ENCODE measurements around the gene ILDR1.

The ILDR1 gene

GRCh38 chr3:121975702-121976302 lies 46.2 kb downstream of the ILDR1 start:
- no peaks in the 10 kb centered on the region for H3K4me1 ChIP-seq (ENCODE audit: control insufficient read depth, insufficient read depth, low read length)

GRCh38 chr3:121974601-121975111 lies 47.4 kb downstream of the ILDR1 start:
- H3K4me1 ChIP-seq (ENCODE audit: control insufficient read depth, insufficient read depth, low read length): no peaks in the 10 kb centered on the region
- no peaks in the 10 kb centered on the region for H3K9me3 ChIP-seq (ENCODE audit: control insufficient read depth in 2 of 2, low read length in 2 of 2)
- H3K27me3 ChIP-seq (ENCODE audit: control insufficient read depth in 1 of 2, insufficient read depth in 2 of 2, low read length in 2 of 2): no peaks in the 10 kb centered on the region
- no peak overlapping the region for H3K4me3 ChIP-seq (ENCODE audit: low read length in 2 of 2)
- no peaks in the 10 kb centered on the region for H3K36me3 ChIP-seq (ENCODE audit: control insufficient read depth in 2 of 2, insufficient read depth in 2 of 2, low read length in 2 of 2)
- no peak overlapping the region for H3K27ac ChIP-seq (ENCODE audit: low read length)
- H3K9ac ChIP-seq (ENCODE audit: low read length in 2 of 2): no peak overlapping the region

More at GRCh38 chr3:121975702-121976302, 46.2 kb downstream of the ILDR1 start:
- H3K9ac ChIP-seq (ENCODE audit: low read length in 2 of 2): no peak overlapping the region
- no peaks in the 10 kb centered on the region for H3K9me3 ChIP-seq (ENCODE audit: control insufficient read depth in 2 of 2, low read length in 2 of 2)
- no peaks in the 10 kb centered on the region for H3K27me3 ChIP-seq (ENCODE audit: control insufficient read depth in 1 of 2, insufficient read depth in 2 of 2, low read length in 2 of 2)
- H3K4me3 ChIP-seq (ENCODE audit: low read length in 2 of 2): no peak overlapping the region
- no peaks in the 10 kb centered on the region for H3K36me3 ChIP-seq (ENCODE audit: control insufficient read depth in 2 of 2, insufficient read depth in 2 of 2, low read length in 2 of 2)
- H3K27ac ChIP-seq (ENCODE audit: low read length): no peak overlapping the region

GRCh38 chr3:121970047-121970446 lies 52.0 kb downstream of the ILDR1 start:
- Histone ChIP-seq H3K27me3 (ENCODE audit: control insufficient read depth in 1 of 2, insufficient read depth in 2 of 2, low read length in 2 of 2) (no peaks in the 10 kb centered on the region), H3K4me1 (ENCODE audit: control insufficient read depth, insufficient read depth, low read length) (no peaks in the 10 kb centered on the region), H3K27ac (ENCODE audit: low read length) (no peak overlapping the region), H3K9me3 (ENCODE audit: control insufficient read depth in 2 of 2, low read length in 2 of 2) (peaks cover 0 to 3% of the 10 kb centered on the region in 2 donors), H3K36me3 (ENCODE audit: control insufficient read depth in 2 of 2, insufficient read depth in 2 of 2, low read length in 2 of 2) (no peaks in the 10 kb centered on the region), H3K4me3 (ENCODE audit: low read length in 2 of 2) (no peak overlapping the region), H3K9ac (ENCODE audit: low read length in 2 of 2) (no peak overlapping the region)

- Histone ChIP-seq H3K9me3 (ENCODE audit: control insufficient read depth in 2 of 2, low read length in 2 of 2) (peaks cover 0 to 3% of the 10 kb centered on the region in 2 donors), H3K36me3 (ENCODE audit: control insufficient read depth in 2 of 2, insufficient read depth in 2 of 2, low read length in 2 of 2) (no peaks in the 10 kb centered on the region), H3K4me3 (ENCODE audit: low read length in 2 of 2) (no peak overlapping the region), H3K27me3 (ENCODE audit: control insufficient read depth in 1 of 2, insufficient read depth in 2 of 2, low read length in 2 of 2) (no peaks in the 10 kb centered on the region), H3K9ac (ENCODE audit: low read length in 2 of 2) (no peak overlapping the region), H3K27ac (ENCODE audit: low read length) (no peak overlapping the region), H3K4me1 (ENCODE audit: control insufficient read depth, insufficient read depth, low read length) (no peaks in the 10 kb centered on the region)
Observed at GRCh38 chr3:121969631-121970030, 52.4 kb downstream of the ILDR1 start.

- Histone ChIP-seq H3K4me1 (ENCODE audit: control insufficient read depth, insufficient read depth, low read length) (no peaks in the 10 kb centered on the region), H3K36me3 (ENCODE audit: control insufficient read depth in 2 of 2, insufficient read depth in 2 of 2, low read length in 2 of 2) (no peaks in the 10 kb centered on the region), H3K9me3 (ENCODE audit: control insufficient read depth in 2 of 2, low read length in 2 of 2) (peaks cover 0 to 3% of the 10 kb centered on the region in 2 donors), H3K4me3 (ENCODE audit: low read length in 2 of 2) (no peak overlapping the region), H3K27me3 (ENCODE audit: control insufficient read depth in 1 of 2, insufficient read depth in 2 of 2, low read length in 2 of 2) (no peaks in the 10 kb centered on the region), H3K27ac (ENCODE audit: low read length) (no peak overlapping the region), H3K9ac (ENCODE audit: low read length in 2 of 2) (no peak overlapping the region)
Observed at GRCh38 chr3:121963608-121964007, 58.4 kb downstream of the ILDR1 start.

- peaks cover 0 to 3% of the 10 kb centered on the region in 2 donors for H3K9me3 ChIP-seq (ENCODE audit: control insufficient read depth in 2 of 2, low read length in 2 of 2)
- no peak overlapping the region for H3K9ac ChIP-seq (ENCODE audit: low read length in 2 of 2)
- H3K27ac ChIP-seq (ENCODE audit: low read length): no peak overlapping the region
- H3K4me3 ChIP-seq (ENCODE audit: low read length in 2 of 2): no peak overlapping the region
- H3K27me3 ChIP-seq (ENCODE audit: control insufficient read depth in 1 of 2, insufficient read depth in 2 of 2, low read length in 2 of 2): no peaks in the 10 kb centered on the region
- H3K36me3 ChIP-seq (ENCODE audit: control insufficient read depth in 2 of 2, insufficient read depth in 2 of 2, low read length in 2 of 2): no peaks in the 10 kb centered on the region
- H3K4me1 ChIP-seq (ENCODE audit: control insufficient read depth, insufficient read depth, low read length): no peaks in the 10 kb centered on the region
Observed at GRCh38 chr3:121962443-121962842, 59.6 kb downstream of the ILDR1 start.

GRCh38 chr3:121961283-121961682 lies 60.8 kb downstream of the ILDR1 start:
- Histone ChIP-seq H3K27me3 (ENCODE audit: control insufficient read depth in 1 of 2, insufficient read depth in 2 of 2, low read length in 2 of 2) (no peaks in the 10 kb centered on the region), H3K36me3 (ENCODE audit: control insufficient read depth in 2 of 2, insufficient read depth in 2 of 2, low read length in 2 of 2) (no peaks in the 10 kb centered on the region), H3K4me3 (ENCODE audit: low read length in 2 of 2) (no peak overlapping the region), H3K4me1 (ENCODE audit: control insufficient read depth, insufficient read depth, low read length) (no peaks in the 10 kb centered on the region), H3K27ac (ENCODE audit: low read length) (no peak overlapping the region), H3K9me3 (ENCODE audit: control insufficient read depth in 2 of 2, low read length in 2 of 2) (peaks cover 0 to 3% of the 10 kb centered on the region in 2 donors), H3K9ac (ENCODE audit: low read length in 2 of 2) (no peak overlapping the region)

GRCh38 chr3:121958801-121959200 lies 63.2 kb downstream of the ILDR1 start:
- Histone ChIP-seq H3K9ac (ENCODE audit: low read length in 2 of 2) (no peak overlapping the region), H3K4me3 (ENCODE audit: low read length in 2 of 2) (no peak overlapping the region), H3K27ac (ENCODE audit: low read length) (no peak overlapping the region), H3K36me3 (ENCODE audit: control insufficient read depth in 2 of 2, insufficient read depth in 2 of 2, low read length in 2 of 2) (no peaks in the 10 kb centered on the region), H3K27me3 (ENCODE audit: control insufficient read depth in 1 of 2, insufficient read depth in 2 of 2, low read length in 2 of 2) (no peaks in the 10 kb centered on the region), H3K9me3 (ENCODE audit: control insufficient read depth in 2 of 2, low read length in 2 of 2) (peaks cover 0 to 3% of the 10 kb centered on the region in 2 donors), H3K4me1 (ENCODE audit: control insufficient read depth, insufficient read depth, low read length) (no peaks in the 10 kb centered on the region)

- no peaks in the 10 kb centered on the region for H3K4me1 ChIP-seq (ENCODE audit: control insufficient read depth, insufficient read depth, low read length)
- H3K9ac ChIP-seq (ENCODE audit: low read length in 2 of 2): no peak overlapping the region
- no peak overlapping the region for H3K4me3 ChIP-seq (ENCODE audit: low read length in 2 of 2)
- no peaks in the 10 kb centered on the region for H3K27me3 ChIP-seq (ENCODE audit: control insufficient read depth in 1 of 2, insufficient read depth in 2 of 2, low read length in 2 of 2)
- no peak overlapping the region for H3K27ac ChIP-seq (ENCODE audit: low read length)
- H3K36me3 ChIP-seq (ENCODE audit: control insufficient read depth in 2 of 2, insufficient read depth in 2 of 2, low read length in 2 of 2): no peaks in the 10 kb centered on the region
- peaks cover 0 to 3% of the 10 kb centered on the region in 2 donors for H3K9me3 ChIP-seq (ENCODE audit: control insufficient read depth in 2 of 2, low read length in 2 of 2)
Observed at GRCh38 chr3:121957674-121958415, 64.2 kb downstream of the ILDR1 start.

GRCh38 chr3:121956363-121956762 lies 65.7 kb downstream of the ILDR1 start:
- H3K9ac ChIP-seq (ENCODE audit: low read length in 2 of 2): no peak overlapping the region

More at GRCh38 chr3:121956363-121956762, 65.7 kb downstream of the ILDR1 start:
- no peaks in the 10 kb centered on the region for H3K36me3 ChIP-seq (ENCODE audit: control insufficient read depth in 2 of 2, insufficient read depth in 2 of 2, low read length in 2 of 2)
- no peak overlapping the region for H3K4me3 ChIP-seq (ENCODE audit: low read length in 2 of 2)
- H3K27ac ChIP-seq (ENCODE audit: low read length): no peak overlapping the region
- no peaks in the 10 kb centered on the region for H3K9me3 ChIP-seq (ENCODE audit: control insufficient read depth in 2 of 2, low read length in 2 of 2)
- no peaks in the 10 kb centered on the region for H3K27me3 ChIP-seq (ENCODE audit: control insufficient read depth in 1 of 2, insufficient read depth in 2 of 2, low read length in 2 of 2)
- no peaks in the 10 kb centered on the region for H3K4me1 ChIP-seq (ENCODE audit: control insufficient read depth, insufficient read depth, low read length)
